Stimulated activated CD8-positive, alpha-beta memory T cell treated with anti-CD3 and anti-CD28 coated beads, Interleukin-7, amount 100 ng/mL, for 48 hours (primary cell): ENCODE data around the gene COL16A1.
A peak's percentile ranks its signal among the peaks of the same experiment; 100 is the strongest.

Experiments
- DNase-seq, 2 donors: peaks; one replicate each; pipeline ENCODE4 v3.0.0-alpha.2; 2020; ENCODE audit warnings: low read depth in 1 of 2; ENCODE audit errors: extremely low read depth in 1 of 2

Gene COL16A1

GRCh38 chr1:31650161-31651088, 53.4 kb downstream of the COL16A1 start:
- no peak for DNase-seq

GRCh38 chr1:31648641-31649357, 55.0 kb downstream of the COL16A1 start:
- DNase-seq, result no peak

GRCh38 chr1:31648190-31648589, 55.6 kb downstream of the COL16A1 start:
- DNase-seq, result no peak

GRCh38 chr1:31647106-31647505, 56.7 kb downstream of the COL16A1 start:
- DNase-seq, result no peak

- no peak for DNase-seq
Measured at GRCh38 chr1:31646259-31646960, 57.4 kb downstream of the COL16A1 start.

- DNase-seq, result no peak
Measured at GRCh38 chr1:31645274-31645568, 58.6 kb downstream of the COL16A1 start.

GRCh38 chr1:31644560-31645273, 59.1 kb downstream of the COL16A1 start, which contains the start of gene PEF1:
Gene PEF1 (minus strand): TSS chr1:31644876. CDS start chr1:31644864, 12 bp downstream.
- DNase-seq, result peak; percentile 97 to 98

GRCh38 chr1:31643976-31644559, 59.7 kb downstream of the COL16A1 start:
- DNase-seq, result no peak

- DNase-seq, result no peak
Measured at GRCh38 chr1:31642897-31643296, 60.9 kb downstream of the COL16A1 start.

- DNase-seq, result no peak
Measured at GRCh38 chr1:31642366-31642765, 61.5 kb downstream of the COL16A1 start.

- DNase-seq, result no peak
Measured at GRCh38 chr1:31640964-31641363, 62.9 kb downstream of the COL16A1 start.

GRCh38 chr1:31640179-31640578, 63.6 kb downstream of the COL16A1 start:
- DNase-seq, result no peak

- no peak for DNase-seq
Measured at GRCh38 chr1:31639543-31639942, 64.3 kb downstream of the COL16A1 start.

- no peak for DNase-seq
Measured at GRCh38 chr1:31637915-31638673, 65.7 kb downstream of the COL16A1 start.

GRCh38 chr1:31633117-31633516, 70.7 kb downstream of the COL16A1 start:
- DNase-seq, result peak in 1 of 2 donors; percentile 11

- no peak for DNase-seq
Measured at GRCh38 chr1:31632649-31633048, 71.2 kb downstream of the COL16A1 start.

GRCh38 chr1:31628931-31629556, 74.8 kb downstream of the COL16A1 start:
- no peak for DNase-seq

GRCh38 chr1:31627930-31628559, 75.8 kb downstream of the COL16A1 start:
- no peak for DNase-seq
